SK-N-SH (cell line): ENCODE measurements around the gene TIAM1. TPM values are rescaled to one million over a fixed set of nuclear protein-coding genes. Genes with fewer than 3 reads are reported as not detected.

Experiments
- CTCF ChIA-PET: fragments of 300-600, 350-600 bp; formaldehyde crosslinking; extraction: SDS; loops from one replicate; lab custom pipeline; 2021; lab: Yijun Ruan, JAX
- POLR2A ChIA-PET: fragments of 350-600 bp; sonication (Branson Sonifier 250); formaldehyde crosslinking; extraction: SDS; loops from one replicate; lab custom pipeline; 2020; ENCODE audit warnings: antibody characterized with exemption, inconsistent platforms; lab: Yijun Ruan, JAX
- DNase-seq: peaks from one replicate; pipeline ENCODE4 v3.0.0; 2012
- H2AFZ ChIP-seq: fragments of 200-600 bp; sonication (generic); 2 replicates; pipeline ENCODE4 v1.8.1; 2016; ENCODE audit warnings: antibody characterized with exemption, mild to moderate bottlenecking, low read depth
- H3F3A ChIP-seq: fragments of 200-600 bp; sonication (generic); replicated peaks from 2 replicates; pipeline ENCODE3; 2016; ENCODE audit warnings: antibody characterized with exemption, mild to moderate bottlenecking; ENCODE audit not compliant: insufficient read depth
- H3K27ac ChIP-seq, 2 experiments: fragments of 200-500 bp in 1 of 2; fragments of 200-600 bp in 1 of 2; sonication (Bioruptor generic) in 1 of 2; sonication (generic), shearing (Covaris generic) in 1 of 2; 2 replicates each; pipeline versions ENCODE4 v1.5.1 to v1.6.1; 2014 to 2016; ENCODE audit warnings: low read depth in 2 of 2, inconsistent platforms in 1 of 2, low read length in 1 of 2, mild to moderate bottlenecking in 1 of 2, mixed read lengths in 1 of 2
- H3K27me3 ChIP-seq: fragments of 200-600 bp; sonication (generic), shearing (Covaris generic); 2 replicates; pipeline ENCODE4 v1.6.1; 2016; ENCODE audit warnings: mixed run types; ENCODE audit not compliant: insufficient read depth
- H3K36me3 ChIP-seq, 2 experiments: fragments of 200-500 bp in 1 of 2; fragments of 200-600 bp in 1 of 2; sonication (Bioruptor generic) in 1 of 2; sonication (generic) in 1 of 2; replicated peaks in 1 of 2; 2 replicates each; pipeline versions ENCODE3 to v1.5.1; 2014 to 2016; ENCODE audit warnings: low read length in 1 of 2, mild to moderate bottlenecking in 1 of 2; ENCODE audit not compliant: insufficient read depth in 2 of 2, control insufficient read depth in 1 of 2
- H3K4me1 ChIP-seq, 2 experiments: fragments of 200-500 bp in 1 of 2; fragments of 200-600 bp in 1 of 2; sonication (Bioruptor generic) in 1 of 2; sonication (generic), shearing (Covaris generic) in 1 of 2; 2 replicates each; pipeline versions ENCODE4 v1.5.1 to v1.6.1; 2014 to 2016; ENCODE audit warnings: low read depth in 1 of 2, low read length in 1 of 2, mixed run types in 1 of 2; ENCODE audit not compliant: insufficient read depth in 2 of 2, control insufficient read depth in 1 of 2
- H3K4me2 ChIP-seq: fragments of 200-600 bp; sonication (generic), shearing (Covaris generic); 2 replicates; pipeline ENCODE4 v1.6.1; 2017; ENCODE audit warnings: mixed run types
- H3K4me3 ChIP-seq, 2 experiments: fragments of 200-500 bp in 1 of 2; fragments of 200-600 bp in 1 of 2; sonication (Bioruptor generic) in 1 of 2; sonication (generic), shearing (Covaris generic) in 1 of 2; 2 replicates each; pipeline versions ENCODE4 v1.5.1 to v1.8.1; 2014 to 2016; ENCODE audit warnings: low read depth in 2 of 2, inconsistent platforms in 1 of 2, low read length in 1 of 2, mild to moderate bottlenecking in 1 of 2, mixed read lengths in 1 of 2, moderate library complexity in 1 of 2
- H3K79me2 ChIP-seq: fragments of 200-600 bp; sonication (generic); 2 replicates; pipeline ENCODE4 v1.8.1; 2017; ENCODE audit warnings: mild to moderate bottlenecking; ENCODE audit not compliant: insufficient read depth
- H3K9ac ChIP-seq: fragments of 200-600 bp; sonication (generic); 2 replicates; pipeline ENCODE4 v1.6.1; 2017; ENCODE audit warnings: mixed run types
- H3K9me2 ChIP-seq: fragments of 200-600 bp; sonication (generic); 2 replicates; pipeline ENCODE4 v1.6.1; 2017; ENCODE audit warnings: mixed run types
- H3K9me3 ChIP-seq: fragments of 200-600 bp; sonication (generic); 2 replicates; pipeline ENCODE4 v1.6.1; 2017; ENCODE audit warnings: mixed run types, mild to moderate bottlenecking, moderate library complexity
- H4K20me1 ChIP-seq: fragments of 200-600 bp; sonication (generic); 2 replicates; pipeline ENCODE4 v1.6.1; 2017; ENCODE audit warnings: mild to moderate bottlenecking, mixed run types; ENCODE audit not compliant: insufficient read depth
- CHD2 ChIP-seq: fragments of 150-350 bp; IDR thresholded peaks from 2 replicates; pipeline ENCODE4 v1.6.1; 2018; ENCODE audit warnings: low read length; ENCODE audit not compliant: partially characterized antibody
- EP300 ChIP-seq, 2 experiments: IDR thresholded peaks; 2 replicates each; pipeline versions ENCODE4 v1.4.0 to v1.6.1; 2012; ENCODE audit warnings: borderline replicate concordance in 1 of 2, low read depth in 1 of 2, low read length in 1 of 2
- FOXJ3 ChIP-seq: sonication (generic); formaldehyde crosslinking; IDR thresholded peaks from 2 replicates; pipeline ENCODE4 v1.5.1; 2020; ENCODE audit warnings: mild to moderate bottlenecking, missing genetic modification reagents
- FOXM1 ChIP-seq: IDR thresholded peaks from 2 replicates; pipeline ENCODE4 v1.4.0; 2012; ENCODE audit warnings: low read depth, mild to moderate bottlenecking
- GABPA ChIP-seq: IDR thresholded peaks from 2 replicates; pipeline ENCODE4 v1.4.0; 2012; ENCODE audit warnings: low read depth, mild to moderate bottlenecking
- GATA2 ChIP-seq: sonication (generic); formaldehyde crosslinking; IDR thresholded peaks from 2 replicates; pipeline ENCODE4 v1.5.0; 2020; ENCODE audit warnings: mild to moderate bottlenecking, missing genetic modification reagents
- JUND ChIP-seq: IDR thresholded peaks from 2 replicates; pipeline ENCODE4 v1.4.0; 2012
- MAX ChIP-seq: IDR thresholded peaks from 2 replicates; pipeline ENCODE4 v1.4.0; 2012; ENCODE audit warnings: low read depth
- MEF2A ChIP-seq: IDR thresholded peaks from 2 replicates; pipeline ENCODE4 v1.4.0; 2012; ENCODE audit warnings: low read depth, borderline replicate concordance
- NRF1 ChIP-seq: IDR thresholded peaks from 2 replicates; pipeline ENCODE4 v1.6.1; 2012; ENCODE audit warnings: low read depth, mild to moderate bottlenecking, low read length
- PBX3 ChIP-seq: IDR thresholded peaks from 2 replicates; pipeline ENCODE4; 2012
- RCOR1 ChIP-seq: fragments of 150-350 bp; IDR thresholded peaks from 2 replicates; pipeline ENCODE4 v1.6.1; 2017; ENCODE audit warnings: antibody characterized with exemption, low read length
- REST ChIP-seq: IDR thresholded peaks from 2 replicates; pipeline ENCODE4 v1.6.1; 2012; ENCODE audit warnings: mild to moderate bottlenecking, low read depth, low read length, moderate library complexity
- RFX5 ChIP-seq: IDR thresholded peaks from 2 replicates; pipeline ENCODE4 v1.6.1; 2012; ENCODE audit warnings: mild to moderate bottlenecking, improper control_type of control experiment, low read length
- RXRA ChIP-seq: IDR thresholded peaks from 2 replicates; pipeline ENCODE4 v1.4.0; 2012; ENCODE audit warnings: low read depth, mild to moderate bottlenecking, borderline replicate concordance
- SIN3A ChIP-seq: IDR thresholded peaks from 2 replicates; pipeline ENCODE4 v1.6.1; 2012; ENCODE audit warnings: low read depth, mild to moderate bottlenecking, low read length, moderate library complexity, borderline replicate concordance
- SMC3 ChIP-seq: IDR thresholded peaks from 2 replicates; pipeline ENCODE4 v1.6.1; 2012; ENCODE audit warnings: low read depth, low read length, improper control_type of control experiment
- TAF1 ChIP-seq: IDR thresholded peaks from 2 replicates; pipeline ENCODE4 v1.6.1; 2012; ENCODE audit warnings: low read depth, mild to moderate bottlenecking, low read length, moderate library complexity, borderline replicate concordance
- TCF12 ChIP-seq: IDR thresholded peaks from 2 replicates; pipeline ENCODE4 v1.4.0; 2012
- USF1 ChIP-seq: IDR thresholded peaks from 2 replicates; pipeline ENCODE4 v1.4.0; 2012; ENCODE audit warnings: low read depth, borderline replicate concordance
- USF2 ChIP-seq: fragments of 150-350 bp; IDR thresholded peaks from 2 replicates; pipeline ENCODE4 v1.6.1; 2017; ENCODE audit warnings: antibody characterized with exemption, low read length, low read depth, borderline replicate concordance
- ZBTB33 ChIP-seq: IDR thresholded peaks from 2 replicates; pipeline ENCODE4 v1.4.0; 2012; ENCODE audit warnings: low read depth, borderline replicate concordance
- WGBS: methylation state at CpG from one replicate; pipeline ENCODE4 v1.1.6; 2017; ENCODE audit warnings: low lambda C conversion rate; 5-methylcytosine and 5-hydroxymethylcytosine counted together
- polyA plus RNA-seq, 3 experiments: library from polyadenylated mRNA; depleted of rRNA; stranded (reverse); fragments of >200 nt; gene quantifications; 2 replicates each; pipeline ENCODE4 v1.2.3, GENCODE V29; 2012

TIAM1 gene
- polyA plus RNA-seq, 1 of the 3 experiments (the other 2 are of a cell fraction) = 1.7 TPM

GRCh38 chr21:31233711-31234110 lies 110.3 kb downstream of the TIAM1 start:
- H3K27me3 ChIP-seq = no peaks in the 10 kb centered on the region
- no peak overlapping the region for H3K4me3 ChIP-seq
- H3K36me3 ChIP-seq = no peaks in the 10 kb centered on the region
- no peak overlapping the region for H3K27ac ChIP-seq
- H3K9me3 ChIP-seq = no peaks in the 10 kb centered on the region
- no peaks in the 10 kb centered on the region for H3K79me2 ChIP-seq
- no peak overlapping the region for H3K9ac ChIP-seq
- POLR2A ChIA-PET = no interaction called here
- no peak overlapping the region for H3K4me2 ChIP-seq
- H3K4me1 ChIP-seq = no peaks in the 10 kb centered on the region; a peak in 1 of 4 replicates
- WGBS = 71% methylated on average over 9 of the region's 9 CpGs
- no peaks in the 10 kb centered on the region for H3F3A ChIP-seq
- no peak overlapping the region for H2AFZ ChIP-seq
- no peaks in the 10 kb centered on the region for H3K9me2 ChIP-seq
- CTCF ChIA-PET = interaction anchor here (1.6 kb wide), 1 partner anchor 146 kb away, joined by 3 read pairs; no protein-coding TSS in a partner anchor
- DNase-seq = no peak
- no peaks in the 10 kb centered on the region for H4K20me1 ChIP-seq
- no peak for TF ChIP-seq JUND
- TF ChIP-seq RFX5 = no peak
- TF ChIP-seq SIN3A = no peak
- TF ChIP-seq EP300 (IDR thresholded peaks at IDR 0.05; ENCODE audit: borderline replicate concordance in 1 of 2, low read depth in 1 of 2, low read length in 1 of 2) = no peak
- no peak for TF ChIP-seq GATA2 (CRISPR knock-in tag)
- TF ChIP-seq USF2 = no peak
- no peak for TF ChIP-seq REST
- no peak for TF ChIP-seq MEF2A
- TF ChIP-seq SMC3 = no peak
- TF ChIP-seq RXRA = no peak
- TF ChIP-seq RCOR1 = no peak
- no peak for TF ChIP-seq USF1
- no peak for TF ChIP-seq CHD2
- no peak for TF ChIP-seq TCF12

GRCh38 chr21:31232344-31232743 lies 111.7 kb downstream of the TIAM1 start:
- DNase-seq = no peak
- Histone ChIP-seq H3K9me2 (no peaks in the 10 kb centered on the region), H3K27me3 (no peaks in the 10 kb centered on the region), H3K4me3 (no peak overlapping the region), H3K4me2 (no peak overlapping the region), H3K9me3 (no peaks in the 10 kb centered on the region), H3F3A (no peaks in the 10 kb centered on the region), H2AFZ (no peak overlapping the region), H3K9ac (no peak overlapping the region), H3K36me3 (no peaks in the 10 kb centered on the region), H3K27ac (no peak overlapping the region), H3K79me2 (no peaks in the 10 kb centered on the region), H3K4me1 (no peaks in the 10 kb centered on the region), H4K20me1 (no peaks in the 10 kb centered on the region)
- 62% methylated on average over 3 of the region's 3 CpGs for WGBS
- ChIA-PET POLR2A (no interaction called here), CTCF (no interaction called here)
- TF ChIP-seq FOXJ3 (CRISPR knock-in tag) = no peak
- no peak for TF ChIP-seq MAX
- no peak for TF ChIP-seq PBX3
- no peak for TF ChIP-seq ZBTB33
- TF ChIP-seq GABPA = no peak
- TF ChIP-seq TAF1 = no peak
- TF ChIP-seq RXRA = no peak
- no peak for TF ChIP-seq NRF1
- no peak for TF ChIP-seq FOXM1
